Activated naive CD8-positive, alpha-beta T cell treated with anti-CD3 and anti-CD28 coated beads for 36 hours (primary cell): ENCODE results near the gene RBMXL2. TPM values are rescaled to one million over a fixed set of nuclear protein-coding genes. Genes with fewer than 3 reads are reported as not detected.

Experiments
- DNase-seq: peaks from one replicate; pipeline ENCODE4 v3.0.0; 2021
- H3K27ac Mint-ChIP-seq: one replicate; pipeline ENCODE4 v1.8.0; 2022; ENCODE audit warnings: mild to moderate bottlenecking, moderate library complexity, mixed read lengths
- H3K27me3 Mint-ChIP-seq: one replicate; pipeline ENCODE4 v1.8.0; 2022; ENCODE audit warnings: mild to moderate bottlenecking, mixed read lengths
- H3K36me3 Mint-ChIP-seq: one replicate; pipeline ENCODE4 v1.8.0; 2021; ENCODE audit warnings: mild to moderate bottlenecking, mixed read lengths
- H3K4me1 Mint-ChIP-seq: one replicate; pipeline ENCODE4 v1.8.0; 2021; ENCODE audit warnings: mixed read lengths
- H3K4me3 Mint-ChIP-seq: one replicate; pipeline ENCODE4 v1.8.0; 2022; ENCODE audit warnings: mild to moderate bottlenecking, moderate library complexity, mixed read lengths
- H3K9me3 Mint-ChIP-seq: one replicate; pipeline ENCODE4 v1.8.0; 2022; ENCODE audit warnings: mixed read lengths
- total RNA-seq, 2 experiments: library from RNA; stranded (reverse); gene quantifications; one replicate each; pipeline ENCODE4 v1.2.3, GENCODE V29; 2021

RBMXL2 gene
- total RNA-seq, 2 experiments from 2014 or later, result not detected

GRCh38 chr11:7115780-7116179 is 27.0 kb downstream of the RBMXL2 start:
- DNase-seq, result no peak
- peaks cover 4% of the 10 kb centered on the region for H3K27me3 Mint-ChIP-seq
- H3K9me3 Mint-ChIP-seq, result no peaks in the 10 kb centered on the region
- no peaks in the 10 kb centered on the region for H3K4me1 Mint-ChIP-seq
- no peaks in the 10 kb centered on the region for H3K36me3 Mint-ChIP-seq
- H3K27ac Mint-ChIP-seq, result no peak overlapping the region
- H3K4me3 Mint-ChIP-seq, result no peak overlapping the region

GRCh38 chr11:7116370-7116769 is 27.6 kb downstream of the RBMXL2 start:
- H3K4me3 Mint-ChIP-seq, result no peak overlapping the region
- peaks cover 9% of the 10 kb centered on the region for H3K27me3 Mint-ChIP-seq
- H3K27ac Mint-ChIP-seq, result no peak overlapping the region
- H3K4me1 Mint-ChIP-seq, result no peaks in the 10 kb centered on the region
- H3K36me3 Mint-ChIP-seq, result no peaks in the 10 kb centered on the region
- DNase-seq, result no peak
- no peaks in the 10 kb centered on the region for H3K9me3 Mint-ChIP-seq

- no peaks in the 10 kb centered on the region for H3K9me3 Mint-ChIP-seq
- DNase-seq, result no peak
- no peaks in the 10 kb centered on the region for H3K4me1 Mint-ChIP-seq
- H3K27ac Mint-ChIP-seq, result no peak overlapping the region
- H3K27me3 Mint-ChIP-seq, result peaks cover 8% of the 10 kb centered on the region
- no peak overlapping the region for H3K4me3 Mint-ChIP-seq
- no peaks in the 10 kb centered on the region for H3K36me3 Mint-ChIP-seq
Measured at GRCh38 chr11:7138051-7138450, 49.3 kb downstream of the RBMXL2 start.

Other genes starting within 250 kb of the RBMXL2 start
- not detected for gene OR10A5, start 243.3 kb upstream of the RBMXL2 start, total RNA-seq
- gene OR10A2, start 225.9 kb upstream of the RBMXL2 start, total RNA-seq, result not detected
- not detected for gene OR10A4, start 212.4 kb upstream of the RBMXL2 start, total RNA-seq
- gene OR2D2, start 196.5 kb upstream of the RBMXL2 start, total RNA-seq, result not detected
- gene OR2D3, start 168.0 kb upstream of the RBMXL2 start, total RNA-seq, result not detected
- 1 to 10 TPM; 2.4 to 2.5 TPM for gene ZNF215, start 162.6 kb upstream of the RBMXL2 start, total RNA-seq
- not detected for gene ZNF214, start 68.7 kb upstream of the RBMXL2 start, total RNA-seq
- under 1 TPM in 1 of 2 experiments, not detected in 1; 0.08 TPM for gene NLRP14, start 68.5 kb upstream of the RBMXL2 start, total RNA-seq
- not detected for gene SYT9, start 162.9 kb downstream of the RBMXL2 start, total RNA-seq